Fibroblast of lung (primary cell): ENCODE data around the gene APC2.

Source experiments
- CTCF ChIP-seq, 2 donors: IDR thresholded peaks in 1 of 2; conservative IDR thresholded peaks in 1 of 2; 1 replicate in 1 of 2; 2 replicates in 1 of 2; pipeline ENCODE4 v1.5.1; 2011 to 2012; ENCODE audit warnings: low read length in 2 of 2, control low read depth in 1 of 2, inconsistent platforms in 1 of 2, low read depth in 1 of 2, mild to moderate bottlenecking in 1 of 2
- EZH2 ChIP-seq: IDR thresholded peaks from 2 replicates; pipeline ENCODE4 v1.5.1; 2012; ENCODE audit warnings: low read length, control low read depth, mild to moderate bottlenecking; ENCODE audit errors: missing control alignments

GRCh38 chr19:1455336-1456120 lies 5.6 kb downstream of the APC2 start:
- TF ChIP-seq EZH2: no peak
- TF ChIP-seq CTCF (conservative IDR thresholded peaks at IDR 0.05 in 1 of 2, IDR thresholded peaks at IDR 0.05 in 1 of 2; ENCODE audit: low read depth in 1 of 2, low read length in 2 of 2): no peak
